DND-41 (cell line): ENCODE data around the gene HIVEP1.
"Not testable (repeated sequence)": the region's sequence is repeated elsewhere in the genome, so short reads cannot be mapped to it uniquely, and the experiment has no call there.

ENCODE experiments used
- EZH2 ChIP-seq: IDR thresholded peaks from 3 replicates; pipeline ENCODE4 v1.6.1; 2012; ENCODE audit warnings: borderline replicate concordance, low read depth, mild to moderate bottlenecking, moderate library complexity, low read length, inconsistent platforms; ENCODE audit not compliant: severe bottlenecking
- TF ChIP-seq, protein P1 (sequence below): IDR thresholded peaks from 2 replicates; pipeline ENCODE4 v1.5.1; 2012; ENCODE audit warnings: borderline replicate concordance, low read length, moderate library complexity, mild to moderate bottlenecking; ENCODE audit not compliant: poor library complexity, severe bottlenecking; ENCODE audit errors: extremely low read depth

DNA sequence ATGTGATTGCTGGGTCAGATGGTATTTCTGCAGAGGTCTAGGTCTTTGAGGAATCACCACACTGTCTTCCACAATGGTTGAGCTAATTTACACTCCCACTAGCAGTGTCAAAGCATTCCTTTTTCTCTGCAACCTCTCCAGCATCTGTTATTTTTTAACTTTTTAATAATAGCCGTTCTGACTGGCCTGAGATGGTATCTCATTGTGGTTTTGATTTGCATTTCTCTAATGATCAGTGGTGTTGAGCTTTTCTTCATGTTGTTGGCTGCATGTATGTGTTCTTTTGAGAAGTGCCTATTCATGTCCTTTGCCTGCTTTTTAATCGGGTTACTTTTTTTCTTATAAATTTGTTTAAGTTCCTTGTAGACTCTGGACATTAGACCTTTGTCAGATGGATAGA is 143.7 kb downstream of the HIVEP1 start:
- TF ChIP-seq, protein P1, sequence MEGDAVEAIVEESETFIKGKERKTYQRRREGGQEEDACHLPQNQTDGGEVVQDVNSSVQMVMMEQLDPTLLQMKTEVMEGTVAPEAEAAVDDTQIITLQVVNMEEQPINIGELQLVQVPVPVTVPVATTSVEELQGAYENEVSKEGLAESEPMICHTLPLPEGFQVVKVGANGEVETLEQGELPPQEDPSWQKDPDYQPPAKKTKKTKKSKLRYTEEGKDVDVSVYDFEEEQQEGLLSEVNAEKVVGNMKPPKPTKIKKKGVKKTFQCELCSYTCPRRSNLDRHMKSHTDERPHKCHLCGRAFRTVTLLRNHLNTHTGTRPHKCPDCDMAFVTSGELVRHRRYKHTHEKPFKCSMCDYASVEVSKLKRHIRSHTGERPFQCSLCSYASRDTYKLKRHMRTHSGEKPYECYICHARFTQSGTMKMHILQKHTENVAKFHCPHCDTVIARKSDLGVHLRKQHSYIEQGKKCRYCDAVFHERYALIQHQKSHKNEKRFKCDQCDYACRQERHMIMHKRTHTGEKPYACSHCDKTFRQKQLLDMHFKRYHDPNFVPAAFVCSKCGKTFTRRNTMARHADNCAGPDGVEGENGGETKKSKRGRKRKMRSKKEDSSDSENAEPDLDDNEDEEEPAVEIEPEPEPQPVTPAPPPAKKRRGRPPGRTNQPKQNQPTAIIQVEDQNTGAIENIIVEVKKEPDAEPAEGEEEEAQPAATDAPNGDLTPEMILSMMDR: not testable (repeated sequence)
- TF ChIP-seq EZH2: not testable (repeated sequence)
